ENCODE results near the gene GTPBP6. TPM values are rescaled to one million over a fixed set of nuclear protein-coding genes. Genes with fewer than 3 reads are reported as not detected.

Gene GTPBP6
- total RNA-seq, 1 donor from 2014 or later, result 75.6 TPM

GRCh38 chrX:347351-348117 is 28.9 kb upstream of the GTPBP6 start:
- no peak for DNase-seq
- ChIA-PET CTCF (no interaction called here), POLR2A (no interaction called here)
- Mint-ChIP-seq H3K27ac (no peak overlapping the region), H3K4me3 (no peak overlapping the region), H3K27me3 (no peaks in the 10 kb centered on the region), H3K4me1 (no peaks in the 10 kb centered on the region), H3K36me3 (ENCODE audit: low read depth) (peaks cover 20% of the 10 kb centered on the region), H3K9me3 (no peaks in the 10 kb centered on the region)
- intact Hi-C loops (cut with micrococcal nuclease), result no loop called here
- TF ChIP-seq CTCF (IDR thresholded peaks at IDR 0.05), result no peak
- no peak for ATAC-seq (ENCODE audit: low read depth)

- Mint-ChIP-seq H3K4me3 (no peak overlapping the region), H3K4me1 (no peaks in the 10 kb centered on the region), H3K36me3 (ENCODE audit: low read depth) (peaks cover 23% of the 10 kb centered on the region), H3K27ac (no peak overlapping the region), H3K27me3 (no peaks in the 10 kb centered on the region), H3K9me3 (no peaks in the 10 kb centered on the region)
- no peak for TF ChIP-seq CTCF (IDR thresholded peaks at IDR 0.05)
- ATAC-seq (ENCODE audit: low read depth) (no peak), DNase-seq (no peak)
- ChIA-PET CTCF (no interaction called here), POLR2A (no interaction called here)
- intact Hi-C loops (cut with micrococcal nuclease), result no loop called here
Measured at GRCh38 chrX:346034-346813, 27.6 kb upstream of the GTPBP6 start.

GRCh38 chrX:345020-345925 is 26.7 kb upstream of the GTPBP6 start:
- TF ChIP-seq CTCF (IDR thresholded peaks at IDR 0.05), result no peak
- Mint-ChIP-seq H3K27me3 (no peaks in the 10 kb centered on the region), H3K9me3 (no peaks in the 10 kb centered on the region), H3K4me3 (no peak overlapping the region), H3K27ac (no peak overlapping the region), H3K36me3 (ENCODE audit: low read depth) (peaks cover 22% of the 10 kb centered on the region), H3K4me1 (no peaks in the 10 kb centered on the region)
- no peak for DNase-seq
- intact Hi-C loops (cut with micrococcal nuclease), result no loop called here
- CTCF ChIA-PET, result no interaction called here
- ATAC-seq (ENCODE audit: low read depth), result no peak
- POLR2A ChIA-PET, result no interaction called here

- DNase-seq, result no peak
Measured at GRCh38 chrX:344371-344901, 25.8 kb upstream of the GTPBP6 start.

More at GRCh38 chrX:344371-344901, 25.8 kb upstream of the GTPBP6 start:
- CTCF ChIA-PET, result no interaction called here
- Mint-ChIP-seq H3K4me1 (no peaks in the 10 kb centered on the region), H3K4me3 (no peak overlapping the region), H3K9me3 (no peaks in the 10 kb centered on the region), H3K27ac (no peak overlapping the region), H3K36me3 (ENCODE audit: low read depth) (peaks cover 22% of the 10 kb centered on the region), H3K27me3 (no peaks in the 10 kb centered on the region)
- ATAC-seq (ENCODE audit: low read depth), result no peak
- intact Hi-C loops (cut with micrococcal nuclease), result no loop called here
- no peak for TF ChIP-seq CTCF (IDR thresholded peaks at IDR 0.05)
- POLR2A ChIA-PET, result no interaction called here

Data from activated B cell treated with CpG ODN at 0.5 μM for 24 hours (primary cell).